Caco-2 (cell line): ENCODE data around the gene FOXN4. TPM values are rescaled to one million over a fixed set of nuclear protein-coding genes. Genes with fewer than 3 reads are reported as not detected.

Source experiments
- BruUV-seq: library from RNA; stranded (reverse); fragments of 400-500 nt; replicated peaks from 2 replicates; lab custom pipeline; 2021; lab: Mats Ljungman, UMichigan
- CTCF ChIA-PET: fragments of 300-600 bp; sonication (Branson Sonifier 250); formaldehyde crosslinking; loops from one replicate; lab custom pipeline; 2022; ENCODE audit warnings: antibody characterized with exemption; lab: Charles Lee
- POLR2A ChIA-PET: fragments of 300-600 bp; sonication (Branson Sonifier 250); formaldehyde crosslinking; loops from one replicate; lab custom pipeline; 2022; ENCODE audit warnings: antibody characterized with exemption; lab: Charles Lee
- DNase-seq, 2 experiments: peaks; one replicate each; pipeline versions ENCODE4 v3.0.0 to v3.0.0-alpha.2; 2020 to 2022
- H3K27me3 ChIP-seq: replicated peaks from 2 replicates; pipeline ENCODE4 v1.6.0; 2011; ENCODE audit warnings: low read length; ENCODE audit not compliant: control insufficient read depth, insufficient read depth
- H3K36me3 ChIP-seq: 2 replicates; pipeline ENCODE4 v1.5.1; 2011; ENCODE audit warnings: low read length; ENCODE audit not compliant: control insufficient read depth, insufficient read depth
- H3K4me1 ChIP-seq: fragments of 250-450 bp; sonication (Bioruptor Pico); 2 replicates; pipeline ENCODE4 v1.5.1; 2020; ENCODE audit warnings: mild to moderate bottlenecking
- H3K4me3 ChIP-seq: 2 replicates; pipeline ENCODE4 v1.5.1; 2011; ENCODE audit warnings: low read depth, mild to moderate bottlenecking, control low read depth, low read length
- H3K9me3 ChIP-seq: fragments of 250-450 bp; sonication (Bioruptor Pico); 2 replicates; pipeline ENCODE4 v1.5.1; 2020; ENCODE audit warnings: mild to moderate bottlenecking, moderate library complexity
- H3K27ac Mint-ChIP-seq: one replicate; pipeline ENCODE4 v1.8.0; 2022; ENCODE audit warnings: mixed read lengths; ENCODE audit not compliant: unreplicated experiment
- H3K27me3 Mint-ChIP-seq: one replicate; pipeline ENCODE4 v1.8.0; 2022; ENCODE audit warnings: mixed read lengths; ENCODE audit not compliant: insufficient read depth, unreplicated experiment
- H3K36me3 Mint-ChIP-seq: one replicate; pipeline ENCODE4 v1.8.0; 2022; ENCODE audit warnings: mild to moderate bottlenecking, mixed read lengths; ENCODE audit not compliant: insufficient read depth, unreplicated experiment
- H3K4me1 Mint-ChIP-seq: one replicate; pipeline ENCODE4 v1.8.0; 2022; ENCODE audit warnings: low read depth, mixed read lengths; ENCODE audit not compliant: unreplicated experiment
- H3K4me3 Mint-ChIP-seq: one replicate; pipeline ENCODE4 v1.8.0; 2022; ENCODE audit warnings: mild to moderate bottlenecking, moderate library complexity, mixed read lengths; ENCODE audit not compliant: unreplicated experiment
- H3K9me3 Mint-ChIP-seq: one replicate; pipeline ENCODE4 v1.8.0; 2022; ENCODE audit warnings: mixed read lengths; ENCODE audit not compliant: unreplicated experiment
- CTCF ChIP-seq, 2 experiments: fragments of 200-600 bp in 1 of 2; IDR thresholded peaks; 1 replicate in 1 of 2; 2 replicates in 1 of 2; pipeline versions ENCODE4 v1.5.1 to v1.8.0; 2011 to 2022; ENCODE audit warnings: antibody characterized with exemption in 1 of 2, control low read depth in 1 of 2, inconsistent platforms in 1 of 2, low read depth in 1 of 2, low read length in 1 of 2, mild to moderate bottlenecking in 1 of 2, moderate library complexity in 1 of 2; ENCODE audit not compliant: insufficient read depth in 1 of 2, severe bottlenecking in 1 of 2, unreplicated experiment in 1 of 2
- intact Hi-C: fragments of 100-400 bp; cut with micrococcal nuclease; formaldehyde crosslinking; loops from one replicate; pipeline ENCODE4 v1.10.0; 2022; ENCODE audit not compliant: unreplicated experiment
- total RNA-seq: library from RNA; stranded (reverse); gene quantifications from 2 replicates; pipeline ENCODE4 v1.2.3, GENCODE V29; 2022

The FOXN4 gene
- total RNA-seq, 1 experiment from 2014 or later: 0.95 TPM

GRCh38 chr12:109288571-109288970 is 20.5 kb downstream of the FOXN4 start:
- ChIA-PET POLR2A (no interaction called here), CTCF (no interaction called here)
- no peaks in the 10 kb centered on the region for H3K4me1 Mint-ChIP-seq
- H3K27me3 Mint-ChIP-seq: no peaks in the 10 kb centered on the region
- H3K27me3 ChIP-seq: no peaks in the 10 kb centered on the region
- no peaks in the 10 kb centered on the region for H3K9me3 Mint-ChIP-seq
- no peaks in the 10 kb centered on the region for H3K4me1 ChIP-seq
- no TSS peak for BruUV-seq
- no peak overlapping the region for H3K4me3 ChIP-seq
- no peak for DNase-seq
- H3K27ac Mint-ChIP-seq: no peak overlapping the region
- no peaks in the 10 kb centered on the region for H3K9me3 ChIP-seq
- intact Hi-C loops: no loop called here
- H3K36me3 Mint-ChIP-seq: no peaks in the 10 kb centered on the region
- no peak overlapping the region for H3K4me3 Mint-ChIP-seq
- no peak for TF ChIP-seq CTCF (IDR thresholded peaks at IDR 0.05; ENCODE audit: insufficient read depth in 1 of 2, low read depth in 1 of 2, low read length in 1 of 2, severe bottlenecking in 1 of 2, unreplicated experiment in 1 of 2)
- H3K36me3 ChIP-seq: no peaks in the 10 kb centered on the region

DNA sequence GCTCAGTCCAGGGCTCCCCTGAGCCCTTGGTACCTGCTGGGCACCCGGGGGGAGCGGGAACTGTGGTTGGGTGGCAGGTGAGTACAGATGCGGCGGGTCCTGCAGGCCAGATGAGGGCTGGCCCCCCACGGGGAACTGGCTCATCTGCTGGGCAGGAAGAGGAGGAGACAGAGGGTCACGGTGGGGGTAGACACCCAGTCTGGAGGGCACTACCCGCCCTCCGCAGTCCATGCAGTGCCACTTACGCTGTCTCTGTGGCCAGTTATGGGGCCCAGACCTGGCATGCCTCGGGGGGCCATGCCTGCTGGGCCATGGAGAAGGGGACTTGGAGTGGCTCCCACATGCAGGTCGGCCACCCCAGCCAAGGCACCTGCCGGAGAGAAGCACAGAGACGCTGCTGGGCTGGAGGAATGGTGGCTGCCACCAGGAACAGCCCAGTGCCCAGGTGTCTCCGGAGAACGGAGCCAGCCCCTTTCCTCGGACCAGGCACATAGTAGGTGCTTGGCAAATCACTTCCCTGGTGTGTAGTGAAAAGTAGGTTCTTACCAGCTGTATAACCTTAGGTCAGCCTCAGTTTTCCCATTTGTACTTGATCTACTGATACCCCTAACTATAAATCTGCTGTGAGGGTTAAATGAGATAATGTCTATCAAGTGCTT is 21.1 kb downstream of the FOXN4 start:
- no peak for TF ChIP-seq CTCF (IDR thresholded peaks at IDR 0.05; ENCODE audit: insufficient read depth in 1 of 2, low read depth in 1 of 2, low read length in 1 of 2, severe bottlenecking in 1 of 2, unreplicated experiment in 1 of 2)
- intact Hi-C loops: no loop called here
- no peaks in the 10 kb centered on the region for H3K27me3 ChIP-seq
- no peak overlapping the region for H3K27ac Mint-ChIP-seq
- ChIA-PET POLR2A (no interaction called here), CTCF (no interaction called here)
- no peak overlapping the region for H3K4me3 Mint-ChIP-seq
- H3K36me3 Mint-ChIP-seq: no peaks in the 10 kb centered on the region
- no TSS peak for BruUV-seq
- no peaks in the 10 kb centered on the region for H3K4me1 ChIP-seq
- H3K9me3 ChIP-seq: no peaks in the 10 kb centered on the region
- no peaks in the 10 kb centered on the region for H3K9me3 Mint-ChIP-seq
- H3K36me3 ChIP-seq: no peaks in the 10 kb centered on the region
- no peak overlapping the region for H3K4me3 ChIP-seq
- H3K4me1 Mint-ChIP-seq: no peaks in the 10 kb centered on the region
- DNase-seq: no peak
- H3K27me3 Mint-ChIP-seq: no peaks in the 10 kb centered on the region

GRCh38 chr12:109287181-109287580 is 21.9 kb downstream of the FOXN4 start:
- no peak overlapping the region for H3K4me3 Mint-ChIP-seq
- H3K4me1 Mint-ChIP-seq: no peaks in the 10 kb centered on the region
- Histone ChIP-seq H3K36me3 (no peaks in the 10 kb centered on the region), H3K9me3 (no peaks in the 10 kb centered on the region), H3K27me3 (no peaks in the 10 kb centered on the region), H3K4me3 (no peak overlapping the region), H3K4me1 (no peaks in the 10 kb centered on the region)
- ChIA-PET POLR2A (no interaction called here), CTCF (no interaction called here)
- H3K36me3 Mint-ChIP-seq: no peaks in the 10 kb centered on the region
- no peak for TF ChIP-seq CTCF (IDR thresholded peaks at IDR 0.05; ENCODE audit: insufficient read depth in 1 of 2, low read depth in 1 of 2, low read length in 1 of 2, severe bottlenecking in 1 of 2, unreplicated experiment in 1 of 2)
- no peak overlapping the region for H3K27ac Mint-ChIP-seq
- intact Hi-C loops: no loop called here
- BruUV-seq: no TSS peak
- no peak for DNase-seq
- H3K9me3 Mint-ChIP-seq: no peaks in the 10 kb centered on the region
- H3K27me3 Mint-ChIP-seq: no peaks in the 10 kb centered on the region
